Activated CD4-positive, CD25-positive, alpha-beta regulatory T cell treated with anti-CD3 and anti-CD28 coated beads, Interleukin-2, amount 50 U/mL, for 72 hours (primary cell): ENCODE results near the gene PRUNE2.

ENCODE experiments used
- DNase-seq: peaks from one replicate; pipeline ENCODE4 v3.0.0; 2021

The PRUNE2 gene

GRCh38 chr9:76592974-76593347 lies 313.0 kb downstream of the PRUNE2 start:
- DNase-seq: no peak

DNA sequence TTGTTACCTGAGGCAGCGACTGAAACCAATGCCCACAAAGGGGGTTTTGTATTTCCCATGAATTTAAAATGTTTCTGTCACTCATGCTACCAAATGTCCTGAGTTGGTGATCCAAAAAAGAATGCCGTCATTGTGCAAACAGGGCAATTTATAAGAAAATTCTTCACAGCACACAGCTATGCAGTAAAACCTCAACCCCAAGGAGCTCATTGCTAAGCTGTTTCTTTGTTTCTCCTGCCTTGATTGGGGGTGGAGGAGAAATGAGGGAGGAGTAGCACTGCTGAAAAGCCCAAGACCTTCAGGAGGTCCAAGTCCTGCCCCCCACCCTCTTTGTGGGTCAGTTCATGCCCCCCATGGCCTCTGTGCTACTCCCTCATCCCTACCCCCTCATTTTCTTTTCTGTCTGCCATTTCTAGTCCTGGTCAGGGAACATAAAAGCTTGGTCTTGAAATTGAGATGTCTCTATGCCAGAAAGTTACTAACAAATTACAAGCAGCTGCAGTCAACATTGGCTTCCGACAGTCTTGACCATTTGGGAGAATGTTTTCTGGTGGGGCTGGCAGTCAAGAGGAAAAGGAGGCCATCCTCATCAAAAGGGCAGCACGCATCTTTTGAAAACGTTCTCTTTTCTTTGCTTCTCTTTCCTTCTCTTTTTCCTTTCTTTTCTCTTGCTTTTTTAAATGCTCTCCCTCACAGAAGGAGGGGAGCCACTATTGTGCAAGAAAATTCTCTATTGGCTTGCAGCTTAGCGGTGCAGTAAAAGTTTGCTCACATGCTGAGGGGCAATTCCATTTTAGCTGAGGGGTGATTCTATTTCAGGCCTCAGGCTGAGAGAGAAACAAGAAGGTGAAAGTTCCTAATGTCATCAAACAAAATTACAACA lies 313.6 kb downstream of the PRUNE2 start:
- DNase-seq: no peak

DNA sequence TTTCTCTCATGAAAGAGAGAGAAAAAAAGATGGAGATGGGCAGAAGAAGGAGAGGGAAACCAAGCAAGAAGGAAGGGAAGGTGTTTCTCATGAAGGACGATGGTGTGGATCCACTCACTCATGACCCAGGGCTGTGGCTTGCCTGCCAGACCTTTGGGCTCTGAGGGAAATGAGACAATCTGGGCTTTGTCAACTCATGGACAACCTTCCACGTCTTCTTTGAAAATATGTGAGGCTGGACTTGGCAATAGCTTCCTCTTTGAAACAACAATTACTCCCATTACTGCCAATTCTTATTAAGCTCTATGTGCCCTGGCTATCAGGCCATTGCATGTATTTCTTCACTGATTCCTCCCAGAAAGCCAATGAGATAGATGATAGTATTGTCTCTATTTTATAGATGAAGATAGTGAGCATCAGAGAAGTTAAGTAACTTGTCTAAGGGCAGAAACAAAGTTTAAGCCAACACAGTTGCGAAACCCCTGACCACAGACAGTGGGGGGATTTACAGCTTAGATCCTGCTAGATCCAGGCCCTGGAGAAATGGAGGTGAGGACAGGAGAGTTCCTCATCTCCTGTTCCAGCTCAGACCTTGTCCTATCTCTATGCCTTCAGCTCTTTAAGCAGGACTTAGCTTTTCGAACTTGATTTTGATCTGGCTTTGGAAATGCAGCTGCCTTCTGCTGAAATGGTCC lies 314.5 kb downstream of the PRUNE2 start:
- no peak for DNase-seq

GRCh38 chr9:76588316-76588715 lies 317.6 kb downstream of the PRUNE2 start:
- no peak for DNase-seq

GRCh38 chr9:76586390-76587314 lies 319.3 kb downstream of the PRUNE2 start:
- DNase-seq: no peak

DNA sequence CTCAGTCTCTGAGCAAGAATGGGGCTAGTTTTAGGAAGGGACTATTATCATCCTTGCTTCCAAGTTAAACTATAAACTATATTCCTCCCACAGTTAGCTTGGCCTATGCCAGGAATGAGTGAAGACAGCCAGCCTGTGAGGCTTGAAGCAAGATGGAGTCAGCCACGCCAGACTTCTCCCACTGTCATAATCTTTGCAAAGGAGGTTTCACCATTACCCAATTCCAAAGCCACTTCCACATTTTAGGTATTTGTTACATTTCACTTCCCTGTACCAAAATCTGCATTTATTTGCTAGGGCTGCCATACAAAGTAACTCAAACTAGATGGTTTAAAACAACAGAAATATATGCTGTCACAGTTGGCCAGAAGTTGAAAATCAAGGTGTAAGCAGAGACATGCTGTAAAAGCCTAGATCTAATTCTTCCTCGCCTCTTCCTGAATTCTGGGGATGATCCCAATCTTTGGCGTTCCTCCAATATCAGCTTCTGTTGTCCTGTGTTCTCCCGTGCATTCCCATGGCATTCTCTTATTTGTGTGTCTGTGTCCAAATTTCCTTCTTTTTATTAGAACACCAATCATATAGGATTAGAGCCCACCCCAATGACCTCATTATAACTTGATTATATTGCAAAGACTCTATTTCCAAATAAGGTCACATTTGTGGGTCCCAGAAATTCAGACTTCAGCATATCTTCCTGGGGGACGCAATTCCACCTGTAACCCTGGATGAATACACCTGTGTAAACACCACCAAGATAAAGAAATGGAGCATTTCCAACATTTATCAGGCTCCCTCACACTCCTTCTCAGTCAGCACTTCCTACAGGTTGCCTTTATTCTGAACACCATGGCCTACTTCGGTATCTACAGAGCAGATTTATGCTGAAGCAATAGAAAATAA lies 320.2 kb downstream of the PRUNE2 start:
- no peak for DNase-seq

GRCh38 chr9:76583256-76583655 lies 322.7 kb downstream of the PRUNE2 start:
- DNase-seq: no peak

- no peak for DNase-seq
These were observed 324.2 kb downstream of the PRUNE2 start for GRCh38 chr9:76581731-76582130.

GRCh38 chr9:76580820-76581219 lies 325.1 kb downstream of the PRUNE2 start:
- DNase-seq: no peak

GRCh38 chr9:76580188-76580587 lies 325.7 kb downstream of the PRUNE2 start:
- no peak for DNase-seq

DNA sequence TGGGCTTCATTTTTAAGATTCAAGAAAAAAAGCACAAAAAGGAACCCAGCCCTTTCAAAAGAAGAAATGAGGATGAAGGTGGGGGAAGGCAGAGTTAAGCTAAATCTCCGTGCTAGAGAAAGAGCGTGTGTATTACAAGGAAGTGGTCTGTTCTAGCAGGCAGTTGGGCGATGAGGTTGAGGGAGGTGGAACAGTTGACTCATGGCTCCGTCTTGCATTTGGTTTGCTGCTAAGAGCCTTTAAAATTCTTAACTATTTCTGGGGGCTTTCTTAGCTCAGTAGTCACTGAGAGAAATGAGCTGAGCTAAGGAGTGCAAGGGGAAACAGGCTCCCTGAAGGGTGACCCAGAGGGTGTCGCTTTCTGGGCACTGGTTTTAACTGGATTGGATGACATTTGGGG lies 329.6 kb downstream of the PRUNE2 start:
- DNase-seq: no peak

- no peak for DNase-seq
These were observed 330.2 kb downstream of the PRUNE2 start for GRCh38 chr9:76575761-76576160.

DNA sequence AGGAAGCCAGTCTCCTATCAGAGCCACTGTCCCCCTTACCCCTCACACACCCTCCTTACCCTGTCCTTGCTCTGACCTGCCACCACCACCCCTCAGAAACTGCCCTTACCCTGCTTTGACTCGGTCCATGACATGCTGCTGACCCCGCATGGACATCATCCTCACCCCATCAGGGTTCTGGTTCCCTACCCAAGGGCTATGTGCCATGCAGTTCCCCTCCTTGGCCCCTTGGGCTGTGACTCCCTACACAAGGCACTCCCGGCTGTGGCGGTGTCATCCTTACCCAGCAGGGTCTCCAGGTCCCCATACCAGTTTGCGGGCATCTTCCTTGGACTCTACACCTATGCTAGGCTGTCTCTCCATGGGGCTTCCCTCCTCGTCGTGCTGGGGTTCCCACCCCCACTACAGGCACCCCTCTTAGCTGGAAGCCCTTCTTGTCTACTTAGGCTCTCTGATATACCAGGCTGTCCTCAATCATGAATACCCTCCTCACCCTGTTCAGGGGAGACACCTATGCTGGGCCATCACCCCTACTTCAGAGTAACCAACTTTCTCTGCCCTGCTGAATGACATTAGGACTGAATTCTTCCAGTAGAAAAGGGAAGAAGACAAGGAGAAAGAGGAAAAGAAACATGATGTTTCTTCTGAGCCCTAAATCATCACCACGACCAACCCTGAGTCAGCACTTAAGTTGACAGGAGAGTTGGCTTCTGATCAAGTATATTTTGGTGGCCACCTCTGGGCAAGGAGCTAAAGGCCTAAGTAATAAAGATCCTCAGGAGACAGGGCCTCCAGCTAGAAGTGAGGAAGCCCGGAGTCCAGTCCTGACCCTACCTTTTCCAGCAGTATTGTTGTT lies 331.8 kb downstream of the PRUNE2 start:
- no peak for DNase-seq

- no peak for DNase-seq
These were observed 332.5 kb downstream of the PRUNE2 start for GRCh38 chr9:76573408-76573807.

DNA sequence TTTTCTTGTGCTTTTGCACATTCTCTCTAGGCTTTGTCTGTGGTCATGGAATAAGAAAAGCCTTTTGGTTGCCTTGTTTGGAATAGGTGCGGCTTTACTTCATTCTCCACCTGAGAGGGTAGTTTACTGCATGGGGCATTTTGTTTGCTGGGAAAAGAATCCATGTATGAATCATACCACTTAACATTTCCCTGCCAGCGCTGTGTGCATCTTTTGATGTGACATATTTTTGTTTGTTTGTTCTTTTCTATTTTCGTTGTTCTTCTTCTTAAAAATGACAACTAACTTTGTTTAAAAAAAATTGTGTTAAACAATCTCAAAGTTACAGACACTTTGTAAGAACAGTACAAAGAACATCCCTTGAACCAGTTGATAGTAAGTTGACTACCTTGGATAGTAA lies 333.8 kb downstream of the PRUNE2 start:
- no peak for DNase-seq

GRCh38 chr9:76571743-76572146 lies 334.2 kb downstream of the PRUNE2 start:
- DNase-seq: no peak

DNA sequence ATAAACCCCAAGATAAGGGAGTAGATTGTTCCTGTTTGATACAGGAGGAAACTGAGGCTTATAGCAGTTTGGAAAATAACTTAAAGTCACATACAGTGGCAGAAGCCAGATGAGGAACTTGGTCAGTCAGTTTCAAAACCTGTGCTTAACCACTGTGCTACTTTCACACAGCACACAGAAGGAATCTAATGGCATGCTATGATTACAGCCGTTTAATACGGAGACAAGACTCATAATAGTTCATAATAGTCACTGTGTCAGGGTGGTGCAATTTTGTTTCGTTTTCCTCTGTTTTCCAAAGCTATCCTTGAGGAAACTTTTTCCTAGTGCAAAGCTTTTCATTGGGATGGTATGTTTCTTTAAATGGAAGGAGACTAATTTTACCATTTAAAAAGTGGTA lies 334.6 kb downstream of the PRUNE2 start:
- no peak for DNase-seq

- DNase-seq: no peak
These were observed 335.1 kb downstream of the PRUNE2 start for GRCh38 chr9:76570826-76571225.

GRCh38 chr9:76567086-76567485 lies 338.8 kb downstream of the PRUNE2 start:
- no peak for DNase-seq

GRCh38 chr9:76564297-76564696 lies 341.6 kb downstream of the PRUNE2 start:
- no peak for DNase-seq

DNA sequence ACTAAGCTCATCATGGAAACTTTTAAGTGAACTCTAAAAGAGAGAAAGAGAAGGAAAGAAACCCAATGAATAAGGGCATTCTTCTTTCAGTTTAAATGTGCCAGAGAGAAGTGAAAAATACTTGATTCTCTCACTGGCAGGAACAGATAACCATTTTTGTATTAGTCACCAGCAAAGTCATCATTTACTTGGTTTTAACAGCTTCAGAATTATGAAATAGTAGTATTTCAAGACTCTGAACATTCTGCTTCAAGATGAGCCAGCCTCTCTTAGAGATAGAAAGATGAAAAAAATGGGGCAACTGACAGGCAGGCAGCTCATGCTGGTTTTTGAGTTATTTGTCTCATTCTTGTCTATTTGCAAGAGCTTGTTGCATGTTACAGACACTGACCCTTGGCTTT lies 343.4 kb downstream of the PRUNE2 start:
- DNase-seq: no peak
